ENCODE measurements around the gene FKRP.
A peak's percentile ranks its signal among the peaks of the same experiment; 100 is the strongest.
"Not testable (repeated sequence)": the region's sequence is repeated elsewhere in the genome, so short reads cannot be mapped to it uniquely, and the experiment has no call there.

FKRP gene, protein sequence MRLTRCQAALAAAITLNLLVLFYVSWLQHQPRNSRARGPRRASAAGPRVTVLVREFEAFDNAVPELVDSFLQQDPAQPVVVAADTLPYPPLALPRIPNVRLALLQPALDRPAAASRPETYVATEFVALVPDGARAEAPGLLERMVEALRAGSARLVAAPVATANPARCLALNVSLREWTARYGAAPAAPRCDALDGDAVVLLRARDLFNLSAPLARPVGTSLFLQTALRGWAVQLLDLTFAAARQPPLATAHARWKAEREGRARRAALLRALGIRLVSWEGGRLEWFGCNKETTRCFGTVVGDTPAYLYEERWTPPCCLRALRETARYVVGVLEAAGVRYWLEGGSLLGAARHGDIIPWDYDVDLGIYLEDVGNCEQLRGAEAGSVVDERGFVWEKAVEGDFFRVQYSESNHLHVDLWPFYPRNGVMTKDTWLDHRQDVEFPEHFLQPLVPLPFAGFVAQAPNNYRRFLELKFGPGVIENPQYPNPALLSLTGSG

DNA sequence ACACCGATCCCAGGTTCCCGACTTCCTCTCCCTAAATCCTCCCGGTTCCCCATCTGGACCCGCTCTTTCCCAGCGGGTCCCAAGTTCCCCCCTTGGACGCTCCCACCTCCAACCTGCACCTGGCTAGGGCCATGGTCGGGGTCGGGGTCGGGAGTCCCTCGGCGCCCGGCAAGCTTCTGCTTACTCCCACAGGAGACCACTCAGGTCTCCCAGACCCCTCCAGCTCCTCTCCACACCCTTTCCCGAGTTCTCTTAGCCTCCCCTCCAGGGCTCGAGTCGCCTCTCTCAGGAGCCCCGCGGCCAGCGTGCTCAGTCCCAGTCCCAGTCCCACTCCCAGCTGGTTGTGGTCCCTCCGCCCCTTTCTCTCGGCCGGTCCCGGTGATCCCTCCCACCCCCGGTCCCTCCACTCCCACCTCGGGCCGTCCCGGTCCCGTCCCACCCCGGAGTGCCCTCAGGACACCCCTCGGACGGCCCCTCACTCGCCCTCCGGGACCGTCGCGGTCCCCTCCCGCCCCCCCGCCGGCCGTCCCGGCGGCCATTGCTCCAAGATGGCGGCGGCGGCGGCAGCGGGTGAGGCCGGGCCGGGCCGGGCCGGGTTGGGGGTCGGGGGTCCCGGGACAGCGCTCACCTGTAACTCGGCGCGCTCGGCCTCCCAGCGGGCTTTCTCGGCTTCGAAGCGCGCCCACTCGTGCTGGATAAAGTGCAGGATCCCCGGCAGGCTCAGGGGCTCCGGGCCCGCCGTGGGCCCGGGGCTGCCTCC lies at the start of gene FKRP:
Gene FKRP, plus strand, starts transcription at position 537 of the 760 bp plus-strand sequence. CDS start 9,394 bp downstream, outside the sequence.
- no peak for DNase-seq

DNA sequence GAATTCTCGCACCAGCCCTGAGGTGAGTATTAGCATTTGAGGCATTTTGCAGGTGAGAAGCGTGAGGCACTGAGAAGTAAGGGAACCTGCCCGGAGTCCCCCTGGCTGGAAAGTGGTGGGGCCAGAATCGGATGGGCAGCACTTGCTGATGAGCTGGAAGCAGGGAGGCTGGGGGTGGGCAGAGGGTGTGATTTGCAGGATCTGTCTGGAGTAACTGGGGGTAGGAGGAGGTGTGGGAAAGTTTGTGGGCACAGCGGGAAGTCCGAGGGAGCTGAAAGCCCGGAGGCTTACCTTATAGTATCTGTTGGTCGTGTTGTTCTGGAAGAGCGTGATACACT lies 49.0 kb upstream of the FKRP start:
- no peak for DNase-seq

DNA sequence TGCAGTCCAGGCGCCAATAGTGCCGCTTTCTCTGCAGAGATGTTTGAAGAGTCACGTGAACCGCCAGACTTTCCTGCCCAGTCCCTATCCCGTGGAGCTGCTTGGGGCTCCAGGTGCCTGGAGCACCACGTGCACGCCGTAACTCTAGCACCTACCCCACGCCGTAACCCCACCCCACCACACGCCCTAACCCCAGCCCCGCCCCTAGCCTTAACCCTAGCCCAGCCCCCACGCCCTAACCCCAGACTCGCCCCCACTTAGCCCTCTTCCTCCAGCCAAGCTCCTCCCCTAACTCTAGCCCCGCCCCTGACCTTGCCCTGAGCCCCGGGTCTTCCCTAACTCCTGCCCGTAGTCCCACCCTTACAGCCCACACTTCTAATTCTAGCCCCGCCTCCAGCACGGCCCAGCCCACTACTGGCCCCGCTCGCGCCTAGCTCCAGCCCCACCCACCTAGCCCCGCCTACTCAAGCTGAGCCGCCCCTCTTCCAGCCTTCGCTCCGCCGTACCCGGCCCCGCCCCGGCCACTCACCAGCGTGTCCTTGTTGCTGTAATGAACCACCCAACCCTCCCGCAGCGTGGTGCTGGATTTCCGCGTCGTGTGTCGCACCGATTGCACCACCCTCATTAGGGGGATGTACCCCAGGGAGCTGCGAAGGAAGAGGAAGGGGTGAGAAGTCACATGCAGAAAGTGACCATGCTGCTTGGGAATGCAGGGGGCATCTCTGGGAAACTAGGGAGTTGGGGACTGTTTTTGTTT lies 48.5 kb upstream of the FKRP start:
- DNase-seq = no peak

DNA sequence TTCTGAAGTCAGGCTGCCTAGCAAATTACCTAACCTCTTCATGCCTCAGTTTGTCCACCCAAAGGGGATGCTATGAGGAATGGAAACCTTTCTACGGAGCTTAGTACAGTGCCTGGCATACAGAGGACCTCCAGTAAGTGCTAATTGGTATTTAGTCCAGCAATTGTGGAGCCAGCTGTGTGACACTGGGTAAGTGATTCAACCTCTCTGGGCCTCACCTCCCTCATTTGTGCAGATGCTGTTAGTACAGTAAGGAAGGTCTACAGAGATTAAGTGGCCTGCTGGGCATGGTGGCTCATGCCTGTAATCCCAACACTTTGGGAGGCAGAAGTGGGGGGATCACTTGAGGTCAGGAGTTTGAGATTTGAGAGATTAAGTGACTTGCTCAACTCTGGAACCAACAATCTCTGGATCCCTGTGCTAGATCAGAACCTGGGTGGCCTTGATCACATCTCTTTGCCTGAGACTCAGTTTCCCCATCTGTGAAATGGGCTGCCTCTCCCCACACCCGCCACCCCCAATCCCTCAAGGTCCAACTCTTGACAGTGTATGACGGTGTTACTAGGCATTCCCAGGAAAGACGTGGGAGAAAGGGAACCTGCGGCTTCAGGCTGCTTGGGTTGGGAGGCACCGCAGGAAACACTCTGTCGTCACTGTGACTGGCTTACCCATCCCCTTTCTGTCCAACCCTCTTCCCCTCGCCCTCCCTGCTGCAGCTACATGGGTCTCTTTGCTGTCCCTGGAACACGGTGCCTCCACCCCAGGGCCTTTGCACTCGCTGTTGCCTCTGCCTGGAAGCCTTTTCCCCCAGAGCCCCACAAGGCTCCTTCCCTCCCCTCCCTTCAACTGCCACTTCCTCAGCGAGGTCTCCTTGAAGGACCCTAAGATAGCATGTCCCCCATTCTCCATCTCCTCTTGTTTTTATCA lies 47.2 kb upstream of the FKRP start:
- DNase-seq = no peak

DNA sequence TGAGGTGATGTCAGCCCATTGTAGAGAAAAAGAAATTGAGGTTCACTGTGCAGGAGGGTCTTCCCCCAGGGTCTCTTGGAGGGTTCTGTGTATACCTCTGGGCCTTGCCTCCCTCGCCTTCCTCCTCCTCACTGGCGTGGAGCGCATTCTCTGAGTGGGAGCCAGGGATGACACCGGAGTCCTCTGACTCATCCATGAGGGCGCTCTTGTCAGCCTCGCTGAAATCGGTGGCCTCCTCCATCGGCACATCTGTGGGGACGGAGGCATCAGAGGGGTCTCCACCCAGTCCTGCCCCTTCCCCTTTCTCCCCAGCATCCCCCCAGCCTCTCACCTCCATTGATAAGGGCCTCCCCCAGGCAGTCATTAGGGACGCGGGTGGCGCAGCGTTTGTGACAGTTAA lies 45.2 kb upstream of the FKRP start:
- DNase-seq = no peak

DNA sequence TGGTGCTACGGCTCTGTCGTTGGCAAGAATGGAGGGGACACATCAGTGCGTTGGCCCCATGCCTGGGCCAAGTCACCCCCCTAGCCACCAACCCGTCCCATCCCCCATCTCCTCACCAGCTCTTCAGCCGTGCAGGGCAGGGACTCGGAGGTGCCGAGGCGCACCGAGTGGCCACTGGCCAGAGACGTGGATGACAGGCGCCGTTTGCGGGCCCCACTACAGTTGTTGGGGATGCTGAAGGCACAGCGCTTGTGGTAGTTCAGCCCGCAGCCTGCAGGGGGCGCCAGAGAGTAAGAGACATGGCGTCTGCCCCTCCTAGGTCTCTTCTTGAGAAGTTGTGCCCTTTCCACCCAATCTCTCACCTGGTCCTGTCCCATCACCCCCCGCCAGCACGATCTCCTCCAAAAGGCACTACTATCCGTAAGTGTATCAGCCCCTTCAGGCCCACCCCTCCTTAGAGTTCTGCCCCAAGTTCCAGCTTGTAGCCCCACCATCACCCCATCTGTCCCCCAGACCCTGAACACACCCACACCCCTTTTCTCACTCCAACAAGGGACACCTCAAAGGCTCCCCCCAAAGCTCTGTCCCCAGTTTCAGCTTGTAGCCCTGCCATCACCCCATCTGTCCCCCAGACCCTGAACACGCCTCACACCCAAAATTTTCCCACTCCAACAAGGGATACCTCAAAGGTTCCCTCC lies 41.3 kb upstream of the FKRP start:
- DNase-seq = no peak

DNA sequence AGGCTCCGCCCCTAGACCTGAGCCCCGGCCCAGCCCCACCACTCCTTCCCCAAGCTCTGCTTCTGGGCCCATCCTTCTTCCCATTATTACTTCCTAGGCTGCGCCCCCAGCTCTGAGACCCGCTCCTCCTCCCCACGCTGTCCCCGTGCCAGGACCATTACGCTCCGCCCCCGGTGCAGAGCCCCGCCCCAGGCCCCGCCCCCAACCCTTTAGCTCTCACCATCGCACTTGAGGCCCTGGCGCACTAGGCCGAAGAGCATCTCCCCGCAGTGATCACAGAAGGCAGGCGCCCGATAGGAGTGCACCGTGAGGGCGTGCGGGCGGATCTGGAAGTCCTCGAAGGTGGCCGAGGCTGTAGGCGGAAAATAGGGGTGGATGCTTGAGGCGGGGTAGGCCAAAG lies 35.2 kb upstream of the FKRP start:
- DNase-seq = no peak

DNA sequence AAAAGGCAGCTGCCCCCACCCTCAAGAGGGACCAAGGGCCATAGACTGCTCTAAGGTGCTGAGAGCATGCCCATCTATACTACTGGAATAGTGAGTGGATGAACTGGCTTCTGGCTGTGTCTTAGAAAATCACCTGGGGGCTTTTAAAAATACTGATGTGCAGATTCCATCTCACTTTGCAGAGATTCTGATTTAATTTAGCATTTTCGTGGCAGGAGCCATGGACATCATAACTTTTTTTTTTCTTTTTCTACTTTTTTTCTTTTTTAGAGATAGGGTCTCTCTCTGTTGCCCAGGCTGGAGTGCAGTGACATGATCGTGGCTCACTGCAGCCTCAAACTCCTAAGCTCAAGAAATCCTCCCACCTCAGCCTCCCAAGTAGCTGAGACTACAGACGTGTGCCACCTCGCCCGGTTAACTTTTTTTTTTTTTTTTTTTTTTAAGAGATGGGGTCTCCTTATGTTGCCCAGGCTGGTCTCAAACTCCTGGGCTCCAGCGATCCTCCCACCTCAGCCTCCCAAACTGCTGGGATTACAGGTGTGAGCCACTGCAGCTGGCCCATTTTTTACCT lies 33.0 kb upstream of the FKRP start:
- not testable (repeated sequence) for DNase-seq

DNA sequence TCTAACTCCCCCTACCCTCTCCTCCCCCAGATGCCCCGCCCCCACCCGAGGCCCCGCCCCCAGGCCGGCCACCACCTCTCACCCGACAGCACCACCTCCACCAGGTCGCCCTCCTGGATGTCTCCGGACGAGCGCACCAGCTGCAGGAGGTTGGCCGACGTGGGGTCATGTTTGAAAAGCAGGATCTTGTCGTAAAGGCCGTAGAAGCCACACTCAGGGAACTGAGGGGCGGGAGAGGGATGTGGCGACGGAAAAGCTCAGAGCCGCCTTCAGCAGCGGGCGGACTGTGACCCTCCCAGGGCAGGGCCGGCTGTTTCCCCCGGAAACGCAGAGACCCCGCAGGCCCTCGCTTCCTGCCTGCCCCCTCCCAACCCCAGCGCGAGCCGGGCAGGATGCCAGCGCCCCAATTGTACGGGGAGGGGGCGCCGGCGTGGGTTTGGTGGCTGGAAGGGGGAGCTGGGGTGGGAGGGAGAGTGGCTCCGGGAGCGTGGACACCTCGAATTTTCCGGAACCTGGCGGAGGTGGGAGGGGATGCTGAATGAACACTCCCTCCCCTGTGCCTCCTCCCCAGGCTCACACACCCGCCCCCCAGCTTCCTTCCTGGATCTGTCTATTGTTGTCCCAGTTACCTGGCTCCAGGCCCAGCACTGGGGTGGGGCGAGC lies 31.9 kb upstream of the FKRP start:
- DNase-seq = peak; percentile 84

DNA sequence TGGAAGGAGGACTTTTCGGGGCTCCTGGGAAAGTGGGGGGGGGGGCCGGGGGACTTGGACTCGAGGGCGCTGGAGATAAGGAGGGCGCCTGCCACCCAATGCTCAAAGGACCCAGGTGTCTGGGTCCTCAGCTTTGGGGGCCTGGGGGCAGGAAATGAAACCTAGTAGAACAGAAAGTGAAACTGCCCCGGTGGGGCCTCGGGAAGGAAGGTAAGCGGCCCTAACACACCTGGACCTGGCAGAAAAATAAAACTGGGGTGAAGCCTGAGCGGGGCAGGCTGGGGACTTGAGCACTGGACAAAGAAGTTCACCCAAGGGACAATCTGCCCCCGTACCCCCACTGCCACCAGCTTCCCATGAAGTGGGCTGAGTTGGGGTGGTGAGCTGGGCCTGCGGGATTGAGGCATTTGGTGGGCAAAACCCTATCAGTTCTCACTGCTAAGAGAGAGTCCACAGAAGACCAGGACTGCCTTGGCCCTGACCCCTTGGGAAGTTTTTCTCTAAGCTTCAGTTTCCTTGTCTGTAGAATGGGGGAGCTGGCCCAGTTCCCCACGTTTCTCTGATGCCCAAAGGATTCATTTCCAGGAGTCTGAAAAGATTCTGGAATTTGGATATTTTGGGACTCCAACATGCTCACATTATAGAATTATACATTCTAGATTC lies 31.3 kb upstream of the FKRP start:
- DNase-seq = no peak

DNA sequence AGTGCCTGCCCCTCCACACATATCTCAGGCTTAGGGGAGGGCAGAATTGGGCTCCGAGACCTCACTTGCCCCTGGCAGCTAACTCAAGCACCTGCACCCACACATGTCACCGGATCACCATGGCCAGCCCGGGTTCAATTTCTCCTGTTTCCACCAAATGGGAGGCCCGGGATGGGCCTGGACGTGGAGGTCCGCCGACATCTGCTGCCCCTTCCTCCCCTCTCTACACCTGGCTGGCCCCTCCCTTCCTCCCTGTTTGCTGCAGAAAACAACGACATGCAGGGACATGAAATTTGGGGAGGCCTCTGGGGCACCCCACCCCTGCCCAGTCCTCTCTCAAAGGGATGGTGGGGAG lies 30.3 kb upstream of the FKRP start:
- no peak for DNase-seq

DNA sequence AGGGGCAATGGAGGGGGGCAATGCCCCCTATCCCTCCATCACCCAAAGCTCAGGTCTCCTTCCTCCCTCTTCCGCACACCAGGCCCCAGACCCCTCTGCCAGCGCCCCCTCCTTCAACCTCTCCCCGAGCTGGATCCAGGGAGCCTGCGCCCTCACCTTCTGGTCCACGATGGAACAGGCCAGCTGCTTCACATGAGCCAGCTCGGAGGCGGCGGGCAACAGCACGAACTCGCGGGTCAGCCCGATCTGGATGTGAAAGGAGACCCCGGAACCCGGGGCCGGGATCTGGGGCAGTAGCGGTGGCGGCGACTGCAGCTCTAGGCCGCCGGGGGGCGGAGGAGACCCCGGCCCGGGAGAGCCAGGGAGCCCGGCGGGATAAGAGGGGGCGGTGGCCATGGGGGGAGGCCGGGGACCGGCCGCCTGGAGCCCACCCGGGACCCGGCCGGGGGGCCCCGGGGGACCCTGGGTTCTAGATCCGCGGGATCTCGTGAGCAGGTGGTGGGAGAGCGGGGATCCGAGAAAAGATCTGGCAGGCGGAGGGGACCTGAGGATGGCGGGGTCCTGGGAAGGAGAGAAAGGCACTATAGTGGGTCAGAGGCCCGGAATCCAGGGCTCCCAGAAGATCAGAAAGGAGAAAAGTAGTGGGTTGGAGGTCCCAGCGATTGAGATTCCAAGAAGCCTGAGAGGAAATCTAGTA lies 29.7 kb upstream of the FKRP start:
- DNase-seq = peak; percentile 13

DNA sequence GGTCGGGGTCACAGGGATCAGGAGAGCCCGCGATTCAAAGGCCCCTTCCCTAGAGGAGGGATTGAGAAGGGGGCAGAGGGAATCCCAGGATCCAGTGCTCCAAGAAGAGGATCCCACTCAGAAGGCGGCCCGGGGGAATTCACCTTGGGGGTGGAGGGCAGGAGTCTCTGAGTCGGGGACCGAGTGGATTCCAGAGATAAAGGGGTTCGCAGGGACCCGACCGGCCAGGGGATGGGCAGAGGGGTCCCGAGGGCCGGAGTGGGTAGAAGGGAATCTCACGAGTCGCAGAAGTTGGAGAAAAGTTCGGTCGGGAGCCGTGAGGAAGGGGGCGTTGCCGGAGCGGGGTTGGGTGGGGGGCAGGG lies 29.2 kb upstream of the FKRP start:
- no peak for DNase-seq

DNA sequence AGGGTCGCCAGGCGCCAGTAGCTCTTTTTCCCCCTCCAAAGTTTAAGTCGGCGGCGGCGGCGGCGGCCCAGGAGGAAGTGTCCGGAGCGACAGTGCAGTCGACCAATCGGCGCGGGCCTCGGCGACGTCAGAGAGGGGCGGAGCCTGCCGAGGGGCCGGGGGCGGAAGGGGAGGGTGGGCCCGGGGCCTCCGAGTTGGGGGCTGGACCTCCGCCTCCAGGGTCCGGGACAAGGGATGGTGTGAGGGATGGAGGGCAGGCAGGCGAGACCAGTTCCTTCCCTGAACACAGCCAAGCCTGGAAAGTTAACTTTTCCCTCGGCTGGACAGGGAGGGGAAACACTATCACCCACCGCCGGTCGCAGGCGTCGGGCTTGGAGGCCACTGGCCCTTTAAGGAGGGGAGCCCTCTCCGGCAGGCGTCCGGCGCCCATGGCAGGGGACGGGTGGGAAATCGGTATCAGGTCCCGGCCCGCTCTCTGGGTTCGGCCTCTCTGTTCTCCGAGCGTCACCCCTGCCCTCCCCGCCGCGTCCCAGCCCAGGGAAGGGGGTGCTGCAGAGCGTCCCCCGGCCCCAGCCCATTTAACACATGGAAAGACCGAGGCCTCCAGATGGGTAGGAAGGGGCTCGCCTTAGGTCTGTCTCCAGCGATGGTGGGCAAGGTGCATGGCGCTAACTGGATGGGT lies 28.7 kb upstream of the FKRP start, which contains the start of gene PRKD2:
Gene PRKD2, minus strand, starts transcription at position 81 of the 682 bp plus-strand sequence. CDS start 744 bp downstream, outside the sequence.
- peak; percentile 27 for DNase-seq

DNA sequence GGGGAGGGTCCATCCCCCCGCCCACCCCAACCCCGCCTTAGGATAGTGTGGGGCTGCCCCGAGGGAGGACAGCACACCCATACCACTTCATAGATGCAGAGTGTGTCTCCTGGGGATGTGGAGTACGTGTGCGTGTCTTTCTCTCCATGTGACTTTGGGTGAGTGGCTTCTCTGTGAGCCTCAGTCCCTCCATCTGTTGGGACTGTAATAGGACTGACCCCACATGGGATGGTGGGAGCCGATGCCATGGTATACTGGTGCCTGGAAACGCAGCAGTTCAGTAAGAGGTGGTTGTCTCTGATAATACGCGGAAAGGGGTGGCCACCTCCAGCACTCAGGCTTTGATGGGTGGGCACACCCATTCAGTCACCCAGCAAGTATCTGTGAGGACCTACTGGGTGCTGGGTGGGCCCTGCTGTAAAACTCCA lies 28.1 kb upstream of the FKRP start:
- DNase-seq = no peak

DNA sequence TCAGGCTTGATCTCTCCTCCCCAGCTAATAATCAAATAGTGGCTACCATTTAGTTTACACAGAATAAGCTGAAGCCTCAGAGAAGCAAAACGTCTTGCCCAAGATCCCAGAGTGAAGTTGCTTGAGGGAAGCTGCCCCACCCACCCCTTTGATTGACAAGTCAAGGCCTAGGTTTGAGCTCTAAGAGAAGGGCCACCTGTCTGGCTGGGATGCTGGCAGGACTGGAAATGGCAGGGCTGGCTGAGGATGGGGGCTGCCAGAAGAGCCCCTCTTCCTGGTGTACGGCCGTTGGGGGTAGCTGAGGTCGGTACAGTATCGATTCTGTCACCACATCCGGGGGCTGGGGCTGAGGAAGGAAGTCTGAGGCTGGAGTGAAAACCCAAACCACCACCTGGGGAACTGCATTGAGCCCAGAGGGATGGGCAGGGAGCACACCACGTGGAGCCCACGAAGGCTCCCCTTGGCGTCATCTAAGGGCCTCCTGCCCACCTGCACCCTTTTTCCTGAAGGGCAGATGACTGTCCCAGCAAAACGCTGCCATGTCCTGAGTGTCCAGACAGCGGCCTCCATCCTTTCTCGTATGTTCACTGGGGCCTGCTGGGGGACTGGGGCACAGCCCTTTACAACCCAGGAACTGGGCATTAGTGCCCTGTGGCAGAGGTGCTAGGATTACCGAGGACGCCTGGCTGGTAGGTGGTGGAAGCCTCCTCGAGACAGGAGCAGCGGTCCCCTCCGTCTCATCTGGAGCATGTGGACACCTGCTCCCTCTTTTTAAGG lies 27.5 kb upstream of the FKRP start:
- DNase-seq = no peak

DNA sequence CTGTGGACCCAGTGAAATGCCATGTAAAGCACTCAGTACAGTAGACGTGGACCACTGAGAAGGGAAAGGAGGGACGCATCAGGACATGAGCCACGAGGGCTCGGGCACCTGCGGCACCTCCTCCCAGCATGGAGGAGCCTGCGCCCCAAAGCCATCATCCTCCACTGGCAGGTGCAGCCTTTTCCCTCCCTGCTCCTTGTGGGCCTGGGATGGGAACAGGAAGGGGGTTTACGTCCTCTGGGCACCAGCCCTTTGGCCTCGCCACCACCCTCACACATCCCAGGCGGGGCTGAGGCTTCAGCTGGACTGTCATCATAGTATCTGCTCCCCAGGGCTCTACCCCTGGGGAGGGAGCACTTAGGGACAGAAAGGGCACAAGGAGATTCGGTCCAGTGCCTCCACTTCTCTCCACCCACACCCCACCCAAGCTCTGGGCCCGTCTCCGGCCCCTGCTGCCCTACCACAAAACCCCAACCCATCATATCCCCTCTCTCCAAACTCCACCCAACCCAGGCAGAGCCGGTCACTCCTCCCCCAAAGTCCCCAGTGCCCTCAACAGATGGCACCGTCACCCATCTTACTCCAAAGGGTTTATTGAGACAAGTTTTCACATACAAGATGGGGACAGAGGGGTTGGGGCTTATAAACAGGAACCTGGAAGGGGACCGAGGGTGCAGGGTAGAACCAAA lies 26.8 kb upstream of the FKRP start:
- DNase-seq = no peak
